B cell (primary cell): ENCODE data around the gene CPN1. TPM values are rescaled to one million over a fixed set of nuclear protein-coding genes. Genes with fewer than 3 reads are reported as not detected.

Source experiments
- ATAC-seq: fragments of 200-7000 bp; cut with Tn5 transposase; one replicate; pipeline ENCODE4 v1.10.0; 2021; ENCODE audit warnings: low read depth, mild to moderate bottlenecking, moderate number of reproducible peaks, moderate library complexity
- CTCF ChIA-PET: fragments of 350-600 bp; sonication (Branson Sonifier 250); formaldehyde crosslinking; loops from one replicate; lab custom pipeline; 2021; ENCODE audit warnings: antibody characterized with exemption, inconsistent platforms; lab: Charles Lee
- POLR2A ChIA-PET: fragments of 350-600 bp; sonication (Branson Sonifier 250); formaldehyde crosslinking; loops from one replicate; lab custom pipeline; 2021; ENCODE audit warnings: antibody characterized with exemption; lab: Charles Lee
- DNase-seq: peaks from one replicate; pipeline ENCODE4 v3.0.0; 2013
- H2AFZ ChIP-seq: 2 replicates; pipeline ENCODE4 v1.6.1; 2012; ENCODE audit warnings: mild to moderate bottlenecking, low read depth, low read length; ENCODE audit not compliant: insufficient read depth, poor library complexity, severe bottlenecking
- H3K27ac ChIP-seq, 2 donors: 1 replicate in 1 of 2; 2 replicates in 1 of 2; pipeline ENCODE4 v1.5.1; 2012 to 2013; ENCODE audit warnings: low read length in 2 of 2, mild to moderate bottlenecking in 2 of 2, moderate library complexity in 1 of 2
- H3K27me3 ChIP-seq, 4 experiments: fragments of 200-600 bp in 1 of 4; sonication (generic) in 1 of 4; replicated peaks in 1 of 4; 1 replicate in 2 of 4; 2 replicates in 2 of 4; pipeline versions ENCODE4 v1.6.1 to v1.7.0; 2013 to 2016; ENCODE audit warnings: low read length in 3 of 4, mild to moderate bottlenecking in 2 of 4, mixed read lengths in 1 of 4, moderate library complexity in 1 of 4; ENCODE audit not compliant: insufficient read depth in 4 of 4, control insufficient read depth in 3 of 4; ENCODE audit errors: control extremely low read depth in 1 of 4
- H3K36me3 ChIP-seq, 2 experiments: replicated peaks in 1 of 2; 1 replicate in 1 of 2; 2 replicates in 1 of 2; pipeline versions ENCODE4 v1.6.1 to v1.7.1; 2013; ENCODE audit warnings: low read length in 1 of 2; ENCODE audit not compliant: insufficient read depth in 2 of 2, control insufficient read depth in 1 of 2; ENCODE audit errors: control extremely low read depth in 1 of 2, extremely low read depth in 1 of 2
- H3K4me1 ChIP-seq, 2 donors: fragments of 200-600 bp in 1 of 2; sonication (generic) in 1 of 2; 1 replicate in 1 of 2; 2 replicates in 1 of 2; pipeline versions ENCODE4 v1.5.1 to v1.6.1; 2013 to 2017; ENCODE audit warnings: low read length in 2 of 2; ENCODE audit not compliant: control insufficient read depth in 2 of 2, insufficient read depth in 2 of 2
- H3K4me2 ChIP-seq: replicated peaks from 2 replicates; pipeline ENCODE3; 2012; ENCODE audit warnings: mild to moderate bottlenecking, low read depth, low read length; ENCODE audit not compliant: poor library complexity, severe bottlenecking
- H3K4me3 ChIP-seq, 5 experiments: fragments of 200-600 bp in 1 of 5; sonication (generic) in 1 of 5; 1 replicate in 3 of 5; 2 replicates in 2 of 5; pipeline versions ENCODE4 v1.5.1 to v1.7.0; 2011 to 2016; ENCODE audit warnings: low read length in 4 of 5, mild to moderate bottlenecking in 4 of 5, low read depth in 2 of 5, control low read depth in 1 of 5, moderate library complexity in 1 of 5; ENCODE audit not compliant: insufficient read depth in 1 of 5; ENCODE audit errors: control extremely low read depth in 1 of 5, extremely low read depth in 1 of 5
- H3K79me2 ChIP-seq: fragments of 200-600 bp; sonication (generic); one replicate; pipeline ENCODE4 v1.6.0; 2016; ENCODE audit warnings: low read length; ENCODE audit not compliant: control insufficient read depth, insufficient read depth
- H3K9ac ChIP-seq: fragments of 200-600 bp; sonication (generic); 2 replicates; pipeline ENCODE4 v1.6.1; 2017; ENCODE audit warnings: mild to moderate bottlenecking, low read length, moderate library complexity
- H3K9me3 ChIP-seq, 3 donors: one replicate each; pipeline versions ENCODE4 v1.6.1 to v1.7.1; 2013; ENCODE audit warnings: low read length in 2 of 3; ENCODE audit not compliant: control insufficient read depth in 2 of 3, insufficient read depth in 1 of 3; ENCODE audit errors: control extremely low read depth in 1 of 3
- H4K20me1 ChIP-seq: 2 replicates; pipeline ENCODE4 v1.6.0; 2012; ENCODE audit warnings: mild to moderate bottlenecking, low read length; ENCODE audit not compliant: insufficient read depth, control insufficient read depth, poor library complexity, severe bottlenecking
- H3K27ac Mint-ChIP-seq: one replicate; pipeline ENCODE4 v1.8.0; 2021; ENCODE audit warnings: mixed read lengths
- H3K27me3 Mint-ChIP-seq: one replicate; pipeline ENCODE4 v1.8.0; 2021; ENCODE audit warnings: mixed read lengths
- H3K4me1 Mint-ChIP-seq: one replicate; pipeline ENCODE4 v1.8.0; 2021; ENCODE audit warnings: mixed read lengths
- H3K4me3 Mint-ChIP-seq: one replicate; pipeline ENCODE4 v1.8.0; 2021; ENCODE audit warnings: mixed read lengths
- H3K9me3 Mint-ChIP-seq: one replicate; pipeline ENCODE4 v1.8.0; 2022; ENCODE audit warnings: mixed read lengths; ENCODE audit not compliant: insufficient read depth
- CTCF ChIP-seq: fragments of 200-600 bp; IDR thresholded peaks from one replicate; pipeline ENCODE4 v1.8.0; 2022; ENCODE audit warnings: antibody characterized with exemption, mild to moderate bottlenecking
- EZH2 ChIP-seq: IDR thresholded peaks from 2 replicates; pipeline ENCODE4 v1.6.1; 2012; ENCODE audit warnings: borderline replicate concordance, low read depth, mild to moderate bottlenecking, moderate library complexity, low read length; ENCODE audit not compliant: insufficient read depth, poor library complexity, severe bottlenecking
- WGBS: methylation state at CpG from one replicate; pipeline ENCODE4 v1.1.5; 2013; ENCODE audit warnings: missing lambda C conversion rate; ENCODE audit not compliant: insufficient coverage; 5-methylcytosine and 5-hydroxymethylcytosine counted together
- intact Hi-C: fragments of 100-400 bp; cut with micrococcal nuclease; formaldehyde crosslinking; loops from one replicate; pipeline ENCODE4 v1.10.0; 2022
- polyA plus RNA-seq: library from polyadenylated mRNA; depleted of rRNA; stranded (reverse); fragments of >200 nt; gene quantifications from 2 replicates; pipeline ENCODE4 v1.2.3, GENCODE V29; 2012
- total RNA-seq, 2 donors: library from RNA; stranded (reverse); fragments of 120-200 nt in 1 of 2; gene quantifications; 1 replicate in 1 of 2; 2 replicates in 1 of 2; pipeline versions ENCODE4 v1.2.3 to v1.2.4, GENCODE V29; 2013 to 2022

The CPN1 gene
- total and polyA plus RNA-seq, 2 donors (not counting 1 experiment from before 2014, with no cell fraction given), result not detected

DNA sequence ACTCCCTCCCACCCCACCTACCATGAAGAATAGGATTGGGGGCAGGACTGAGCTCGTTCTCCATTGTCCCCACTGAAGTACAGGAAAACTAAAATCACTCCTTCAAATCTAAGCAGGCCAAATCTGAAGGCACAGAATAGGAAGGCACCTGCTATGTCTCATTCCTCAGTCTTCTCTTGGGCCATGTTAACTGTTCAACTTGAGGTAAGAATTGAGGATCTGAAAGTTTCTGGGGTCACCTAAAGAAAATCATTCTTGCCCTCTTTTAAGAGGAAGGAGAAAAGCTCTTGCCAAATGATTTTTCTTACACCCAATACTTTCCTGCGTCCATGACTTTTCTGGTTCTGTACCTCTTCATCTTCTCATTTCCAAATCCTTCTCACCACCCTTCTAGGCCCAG, 4.9 kb downstream of the CPN1 start:
- CTCF ChIA-PET, result no interaction called here

More for the DNA sequence above, 4.9 kb downstream of the CPN1 start:
- no peaks in the 10 kb centered on the region for H3K36me3 ChIP-seq
- peaks cover 28% of the 10 kb centered on the region for H3K27me3 Mint-ChIP-seq
- no peaks in the 10 kb centered on the region for H3K4me1 ChIP-seq
- H3K27ac ChIP-seq, result no peak overlapping the region
- POLR2A ChIA-PET, result no interaction called here
- no peak overlapping the region for H3K4me2 ChIP-seq
- no peak overlapping the region for H2AFZ ChIP-seq
- intact Hi-C loops, result no loop called here
- no peak overlapping the region for H3K4me3 ChIP-seq
- no peaks in the 10 kb centered on the region for H3K9me3 ChIP-seq
- DNase-seq (no peak), ATAC-seq (no peak)
- WGBS, result no CpG with 5 or more reads among the region's 2 CpGs
- H3K9me3 Mint-ChIP-seq, result no peaks in the 10 kb centered on the region
- no peaks in the 10 kb centered on the region for H3K4me1 Mint-ChIP-seq
- H3K79me2 ChIP-seq, result no peaks in the 10 kb centered on the region
- no peak overlapping the region for H3K4me3 Mint-ChIP-seq
- no peaks in the 10 kb centered on the region for H4K20me1 ChIP-seq
- H3K27ac Mint-ChIP-seq, result no peak overlapping the region
- H3K27me3 ChIP-seq, result peaks cover 0 to 6% (median 3%) of the 10 kb centered on the region in 4 experiments
- no peak overlapping the region for H3K9ac ChIP-seq
- TF ChIP-seq EZH2, result no peak
- TF ChIP-seq CTCF, result no peak
